OCI-LY3 (cell line): ENCODE measurements around the gene CYBB.

Experiments used
- CTCF ChIP-seq: fragments of 200-600, 300-600 bp; sonication (generic); IDR thresholded peaks from 2 replicates; pipeline ENCODE4 v1.5.1; 2014; ENCODE audit warnings: antibody characterized with exemption, low read length, low read depth
- EZH2phosphoT487 ChIP-seq: fragments of 200-600 bp; shearing (Covaris generic); IDR thresholded peaks from 2 replicates; pipeline ENCODE4 v1.6.1; 2018; ENCODE audit warnings: antibody characterized with exemption, mixed run types, low read depth

- TF ChIP-seq CTCF: no peak
- TF ChIP-seq EZH2phosphoT487: no peak
Measured at GRCh38 chrX:37800717-37801116, 20.9 kb downstream of the CYBB start.
